ENCODE data around the gene BMX.
A peak's percentile ranks its signal among the peaks of the same experiment; 100 is the strongest.

The BMX gene

GRCh38 chrX:15500497-15500966, at the start of gene BMX:
Gene BMX (plus strand): TSS chrX:15500807. CDS start chrX:15508354, 7,547 bp downstream.
- DNase-seq, result no peak

DNA sequence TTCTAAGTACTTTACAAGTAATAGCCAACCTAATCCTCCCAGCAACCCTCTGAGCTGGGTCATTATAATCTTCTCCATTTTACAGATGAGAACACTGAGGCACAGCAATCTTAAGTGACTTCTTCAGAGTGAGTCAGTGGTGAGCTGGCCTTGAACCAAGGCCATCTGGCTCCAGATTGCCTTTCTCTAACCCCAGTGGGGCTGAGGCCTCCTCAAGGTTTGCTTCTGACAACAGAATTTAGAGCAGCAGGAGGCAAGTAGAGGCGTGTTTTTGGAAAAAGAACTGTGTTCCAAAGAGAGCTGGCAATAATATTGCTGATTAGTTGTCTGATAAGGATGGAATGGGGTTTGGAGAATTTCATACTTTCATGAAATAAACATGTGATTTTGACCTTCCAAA, 48.7 kb upstream of the BMX start:
- DNase-seq, result no peak

GRCh38 chrX:15464704-15465103, 35.9 kb upstream of the BMX start:
- DNase-seq, result no peak

GRCh38 chrX:15465347-15465746, 35.3 kb upstream of the BMX start:
- no peak for DNase-seq

DNA sequence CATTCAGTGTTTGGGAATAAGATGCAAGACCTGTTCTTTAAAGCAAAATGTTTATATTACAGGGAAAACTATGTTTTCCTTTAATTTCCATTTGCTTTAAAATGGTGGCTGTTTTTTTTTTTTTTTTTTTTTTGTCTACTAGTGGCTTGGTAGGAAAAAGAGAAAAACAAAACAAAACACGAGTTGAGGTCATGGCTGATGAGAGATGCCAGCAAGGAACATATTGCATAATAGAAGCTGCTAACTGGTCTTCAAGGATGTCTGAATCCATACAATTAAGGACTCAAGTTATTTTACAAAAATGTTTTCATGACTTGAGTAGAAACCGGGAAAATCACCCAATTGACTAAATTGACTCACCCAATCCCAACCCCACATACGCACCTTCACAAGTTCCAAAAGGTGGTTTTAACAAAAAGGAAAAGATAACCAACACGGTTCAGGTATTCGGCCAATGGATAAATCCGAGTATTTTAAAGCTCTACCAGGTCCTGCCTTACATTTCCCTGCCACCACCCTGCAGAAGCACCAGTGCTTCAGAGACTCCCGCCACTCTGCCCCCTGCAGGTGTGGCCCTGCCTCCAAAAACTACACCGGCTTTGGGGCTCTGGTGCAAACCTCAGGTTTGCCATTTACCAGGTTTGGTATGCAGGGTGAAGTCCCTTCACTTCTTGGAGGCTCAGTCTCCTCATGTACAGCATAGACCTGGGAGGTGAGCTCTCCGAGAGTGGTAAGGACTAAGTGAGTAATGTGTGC, 34.5 kb upstream of the BMX start:
- DNase-seq, result no peak

DNA sequence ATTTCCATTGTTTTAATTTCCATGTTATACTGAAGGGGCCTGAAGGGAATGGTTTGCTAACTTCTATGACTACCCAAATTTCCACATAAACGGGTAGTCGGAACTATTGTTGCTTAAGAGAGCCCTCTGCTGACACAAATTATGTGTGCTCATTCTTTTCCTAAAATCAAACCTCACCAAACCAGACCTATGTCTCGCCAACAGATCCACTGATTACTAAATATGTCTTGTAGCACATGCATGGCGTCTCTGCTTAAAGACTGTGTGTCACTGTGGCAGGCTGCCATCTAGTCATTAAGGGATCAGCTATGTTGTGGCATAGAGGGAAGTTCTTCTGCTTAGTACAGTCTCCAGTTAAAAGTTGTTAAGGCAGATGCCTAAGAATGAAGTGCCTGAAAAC, 32.6 kb upstream of the BMX start:
- DNase-seq, result no peak

DNA sequence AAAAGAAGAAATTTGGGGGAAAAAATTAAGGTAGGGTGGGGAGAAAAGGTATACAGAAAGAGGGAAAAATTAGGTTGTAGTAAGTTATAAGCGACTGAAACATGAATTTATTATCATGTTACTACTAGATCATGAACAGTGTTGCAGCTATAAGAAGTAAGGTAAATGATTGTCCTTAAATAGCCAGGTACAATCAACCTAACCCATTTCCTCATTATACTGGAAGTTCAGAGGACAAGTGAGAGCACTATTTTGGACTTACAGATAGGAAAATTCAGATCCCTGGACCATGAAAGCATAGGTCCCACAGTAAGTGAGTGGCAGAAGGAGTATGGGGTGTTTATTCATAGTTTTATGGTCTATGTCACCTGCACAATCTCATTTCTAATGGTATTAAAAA, 31.0 kb upstream of the BMX start:
- no peak for DNase-seq

GRCh38 chrX:15471028-15471427, 29.6 kb upstream of the BMX start:
- DNase-seq, result peak; percentile 3

DNA sequence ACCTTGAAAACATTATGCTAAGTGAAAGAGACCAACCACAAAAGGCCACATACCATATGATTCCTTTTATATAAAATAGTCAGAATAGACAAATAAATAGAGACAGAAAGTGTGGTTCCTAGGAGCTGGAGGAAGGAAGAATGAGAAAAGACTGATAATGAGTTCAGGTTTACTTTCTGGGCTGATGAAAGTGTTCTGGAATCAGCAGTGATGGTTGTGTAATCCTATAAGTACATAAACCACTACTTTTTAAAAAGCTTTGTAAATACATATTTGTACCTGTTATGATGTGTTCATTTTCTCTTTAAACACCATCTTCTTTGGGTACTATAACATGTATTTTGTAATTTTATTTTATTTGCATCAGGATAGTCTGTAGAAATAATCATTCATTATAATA, 28.1 kb upstream of the BMX start:
- DNase-seq, result no peak

GRCh38 chrX:15474028-15474427, 26.6 kb upstream of the BMX start:
- no peak for DNase-seq

- no peak for DNase-seq
Measured at GRCh38 chrX:15475021-15475420, 25.6 kb upstream of the BMX start.

DNA sequence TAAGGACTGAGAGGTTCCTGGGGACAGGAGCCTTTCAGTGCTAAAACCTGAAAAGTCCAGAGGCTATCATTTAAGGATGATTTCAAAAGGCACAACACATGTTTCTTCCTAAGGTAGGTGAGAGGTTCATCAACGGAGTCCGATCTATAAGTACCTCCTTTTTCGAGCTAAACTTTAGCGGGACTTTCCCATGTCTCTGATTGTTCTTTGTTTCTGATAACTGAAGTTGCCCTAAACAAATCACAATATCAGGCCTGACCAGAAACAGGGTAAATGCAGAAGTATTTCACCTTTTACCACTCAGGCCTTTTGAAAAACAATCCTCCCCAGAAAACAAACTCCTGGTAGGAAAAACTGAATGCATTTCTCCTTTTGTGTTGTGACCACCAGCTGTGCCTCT, 25.1 kb upstream of the BMX start:
- DNase-seq, result no peak

DNA sequence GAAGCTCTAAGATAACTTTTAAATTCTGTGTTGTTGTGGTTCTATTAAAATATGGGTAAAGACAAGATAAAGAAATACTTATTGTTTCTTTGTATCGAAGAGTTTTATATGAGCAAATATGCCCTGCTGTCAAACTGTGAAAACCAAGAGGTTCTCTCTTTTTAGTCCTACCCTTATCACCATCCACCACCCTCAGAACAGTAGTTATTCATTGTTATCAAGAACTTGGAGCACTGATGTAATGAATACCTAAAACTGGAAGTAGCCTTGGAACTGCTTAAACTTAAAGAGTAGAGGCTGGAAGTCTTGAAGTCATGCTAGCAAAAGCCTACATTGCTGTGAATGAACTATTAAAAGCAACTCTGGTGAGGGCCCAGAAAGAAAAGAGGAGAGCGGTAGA, 16.7 kb upstream of the BMX start:
- DNase-seq, result no peak

DNA sequence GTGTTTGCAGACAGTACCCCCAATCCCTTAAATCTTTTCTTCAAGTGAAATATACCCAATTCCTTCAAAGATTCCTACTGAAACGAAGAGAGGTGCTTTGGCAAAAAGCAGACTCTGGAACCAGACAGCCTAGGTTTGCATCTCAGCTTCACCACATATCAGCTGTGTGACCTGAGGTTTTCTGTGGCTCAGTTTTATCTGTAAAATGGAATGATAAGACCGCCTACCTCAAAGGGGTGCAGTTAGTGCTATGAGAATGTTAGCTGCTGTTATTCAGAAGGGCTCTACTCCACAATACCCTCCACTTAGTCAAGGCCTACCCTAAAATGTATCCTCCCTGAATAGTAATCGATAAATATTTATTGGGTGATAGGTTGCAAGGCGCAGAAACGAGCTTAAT, 8.1 kb upstream of the BMX start:
- DNase-seq, result no peak

DNA sequence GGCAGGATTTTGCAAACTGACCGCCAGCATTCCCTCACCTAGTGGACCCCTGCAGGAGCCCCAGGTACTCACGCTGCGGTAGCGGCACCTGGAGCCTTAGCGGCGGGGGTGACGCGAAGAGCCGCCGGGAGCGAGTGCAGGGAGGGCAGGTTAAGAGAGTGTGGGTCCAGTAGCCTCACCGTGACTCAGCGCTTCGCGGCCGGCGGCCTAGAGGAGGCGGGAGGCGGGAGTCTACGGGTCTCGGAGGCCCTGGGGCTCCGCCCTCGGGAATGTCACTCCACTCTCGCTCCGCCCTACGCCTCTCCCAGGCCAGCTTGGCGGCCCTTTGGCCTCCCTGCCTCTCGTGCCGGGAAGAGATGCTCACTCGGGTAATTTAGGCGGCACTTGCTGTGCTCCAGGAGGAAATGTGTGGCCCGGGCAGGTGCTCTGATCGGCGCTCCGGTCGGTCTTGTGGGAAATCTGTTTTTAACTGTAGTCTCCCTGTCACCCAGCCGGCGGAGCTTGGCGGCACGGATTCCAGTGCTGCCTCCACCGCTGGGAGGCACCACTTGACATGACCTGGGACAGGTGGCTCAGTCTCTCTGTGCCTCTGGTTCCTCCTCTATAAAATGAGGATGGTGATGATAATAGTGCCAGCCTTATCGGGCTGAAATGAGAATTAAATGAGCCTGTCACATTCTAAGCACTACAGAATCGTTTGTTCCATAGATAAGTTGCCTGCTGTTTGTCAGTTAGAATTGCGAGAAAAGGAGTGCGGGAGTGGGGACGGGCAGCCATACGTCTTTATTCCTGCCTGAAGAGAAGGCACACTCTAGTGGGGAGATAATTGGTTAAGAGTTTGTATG, 7.3 kb upstream of the BMX start, which contains the start of gene PIR:
Gene PIR, minus strand, starts transcription at position 216 of the 845 bp plus-strand sequence. CDS start 2,076 bp downstream, outside the sequence.
- DNase-seq, result no peak

DNA sequence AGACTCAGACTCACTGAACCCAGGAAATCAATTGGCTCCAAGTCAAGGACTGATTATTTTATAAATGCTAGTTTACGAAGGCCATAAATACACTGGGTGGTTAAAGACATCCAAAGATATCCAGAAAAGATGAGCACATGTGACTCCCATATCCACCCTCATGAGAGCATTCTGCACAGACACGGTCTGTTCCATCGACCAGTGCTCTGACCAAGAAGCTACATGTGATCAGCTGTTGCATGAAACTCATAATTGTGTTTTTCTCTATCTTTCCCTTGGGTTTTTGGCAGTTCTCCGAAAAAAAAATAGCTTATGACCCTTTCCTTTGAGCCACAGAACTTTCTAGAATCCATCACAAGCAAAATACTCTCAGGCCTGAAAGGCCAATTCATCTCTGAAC, 4.8 kb upstream of the BMX start:
- no peak for DNase-seq

DNA sequence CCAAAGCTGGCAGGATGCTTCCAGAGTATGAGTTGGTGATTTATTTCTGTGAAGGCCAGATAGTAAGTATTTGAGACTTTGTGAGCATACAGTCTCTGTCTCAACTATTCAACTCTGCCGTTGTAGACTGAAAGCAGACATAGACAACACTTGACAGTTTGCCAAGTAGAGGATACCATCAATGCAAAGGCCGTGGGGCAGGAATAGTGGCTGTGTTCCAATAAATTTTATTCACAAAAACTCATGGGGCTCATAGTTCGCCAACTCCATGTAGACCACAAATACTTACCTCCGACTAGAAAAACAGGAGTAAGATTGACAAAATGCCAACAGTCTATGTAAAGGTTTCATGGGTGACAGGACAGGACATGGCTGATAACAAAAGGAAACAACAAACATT, 3.8 kb upstream of the BMX start:
- no peak for DNase-seq

DNA sequence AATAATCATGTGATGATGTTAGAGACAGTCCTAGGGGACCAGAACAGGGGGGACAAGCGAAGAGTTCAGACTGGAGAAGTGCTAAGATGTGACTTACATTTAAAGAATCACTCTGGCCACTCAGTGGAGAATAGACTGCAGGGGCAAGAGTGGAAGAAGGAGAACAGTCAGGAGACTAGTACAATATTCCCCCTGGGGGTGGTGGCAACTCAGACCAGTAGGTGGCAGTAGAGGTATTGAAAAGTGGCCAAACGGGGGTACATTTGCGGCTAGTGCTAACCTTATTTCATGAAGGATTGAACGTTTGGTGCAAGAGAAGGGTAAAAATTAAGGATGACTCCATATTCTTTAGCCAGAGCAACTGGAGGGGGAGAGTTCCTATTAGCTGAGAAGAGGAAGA, 2.7 kb upstream of the BMX start:
- DNase-seq, result peak; percentile 1

DNA sequence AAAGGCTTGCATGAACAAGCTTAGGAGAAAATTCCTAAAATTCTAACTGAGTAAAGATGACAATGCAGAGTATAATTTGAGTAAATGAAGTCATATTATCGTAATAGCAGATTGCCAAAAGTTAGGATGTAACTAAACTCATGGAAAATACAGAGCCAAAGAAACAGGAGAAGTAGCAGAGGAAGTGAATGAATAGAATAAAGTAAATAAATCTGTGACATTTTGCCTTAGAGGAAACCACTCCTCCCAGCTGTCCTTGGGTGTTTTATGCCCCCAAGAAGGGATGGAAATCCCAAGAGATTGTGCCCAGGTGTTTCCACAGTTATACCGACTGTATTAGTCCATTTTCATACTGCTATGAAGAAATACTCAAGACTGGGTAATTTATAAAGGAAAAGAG, 1.9 kb upstream of the BMX start:
- no peak for DNase-seq

DNA sequence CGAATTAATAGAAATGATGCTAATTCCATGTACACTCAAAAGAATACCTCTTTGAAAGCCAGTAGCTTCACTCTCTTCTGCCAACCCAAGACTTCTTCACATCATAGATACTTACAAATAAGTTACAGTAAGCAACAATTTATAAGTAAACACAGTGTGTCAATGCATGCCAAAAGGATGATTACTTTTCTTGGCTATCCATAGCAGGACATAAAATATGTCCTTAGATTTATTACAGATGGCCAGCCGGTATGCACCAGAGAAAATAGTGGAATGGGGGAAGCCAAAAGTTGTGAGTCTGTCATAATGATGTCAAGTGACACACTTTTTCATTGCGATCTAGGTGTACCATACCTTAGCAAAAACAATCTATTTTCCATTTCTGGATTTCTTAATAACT, 631 bp upstream of the BMX start:
- DNase-seq, result no peak

DNA sequence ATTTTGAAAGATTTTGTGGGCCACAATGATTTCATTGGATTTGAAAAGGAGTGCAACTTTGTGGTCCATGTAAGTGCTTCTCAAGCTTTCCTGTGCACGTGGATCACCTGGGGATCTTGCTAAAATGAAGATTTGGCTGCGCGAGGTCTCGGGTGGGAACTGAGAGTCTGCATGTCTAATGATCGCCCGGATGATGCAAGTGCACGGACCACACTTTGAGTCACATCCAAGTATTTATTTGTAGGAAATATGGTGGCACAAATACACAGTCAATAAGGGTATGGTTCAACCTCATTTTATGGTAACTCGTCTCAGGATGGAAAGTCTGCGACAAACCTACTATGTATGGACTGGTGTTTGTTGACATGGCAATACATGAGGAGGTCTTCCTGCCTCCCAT, 899 bp downstream of the BMX start:
- DNase-seq, result no peak

GRCh38 chrX:15504661-15505060, 4.1 kb downstream of the BMX start:
- DNase-seq, result no peak

- no peak for DNase-seq
Measured at GRCh38 chrX:15505101-15505500, 4.5 kb downstream of the BMX start.

- DNase-seq, result no peak
Measured at GRCh38 chrX:15507005-15507404, 6.4 kb downstream of the BMX start.

All from NK-92 treated with Interleukin-12 subunit alpha and Interleukin-12 subunit beta, amount 100 ng/mL, for 24 hours (cell line).